Lung (tissue), 12 donors: Measurements from ENCODE around the gene NAGPA. TPM values are rescaled to one million over a fixed set of nuclear protein-coding genes. Genes with fewer than 3 reads are reported as not detected.

Experiments used
- ATAC-seq: fragments of 200-7000 bp; cut with Tn5 transposase; one replicate; pipeline ENCODE4 v1.9.1; 2020; ENCODE audit warnings: moderate number of reproducible peaks; ENCODE audit not compliant: insufficient read depth, low FRiP score
- DNase-seq, 3 donors: peaks; one replicate each; pipeline ENCODE4 v3.0.0-alpha.2; 2013 to 2017
- H3K27ac ChIP-seq, 2 donors: one replicate each; pipeline ENCODE4 v1.5.1; 2013; ENCODE audit warnings: mild to moderate bottlenecking in 2 of 2, moderate library complexity in 2 of 2, control low read depth in 1 of 2, inconsistent platforms in 1 of 2, low read depth in 1 of 2, low read length in 1 of 2
- H3K27me3 ChIP-seq, 3 donors: one replicate each; pipeline ENCODE4 v1.5.1; 2013; ENCODE audit warnings: low read length in 2 of 3; ENCODE audit not compliant: control insufficient read depth in 3 of 3, insufficient read depth in 3 of 3
- H3K36me3 ChIP-seq, 4 donors: one replicate each; pipeline ENCODE4 v1.5.1; 2013; ENCODE audit warnings: low read length in 4 of 4, mild to moderate bottlenecking in 1 of 4, moderate library complexity in 1 of 4; ENCODE audit not compliant: control insufficient read depth in 4 of 4, insufficient read depth in 4 of 4
- H3K4me1 ChIP-seq, 5 donors: one replicate each; pipeline ENCODE4 v1.5.1; 2013; ENCODE audit warnings: low read length in 5 of 5, mild to moderate bottlenecking in 2 of 5, moderate library complexity in 1 of 5; ENCODE audit not compliant: control insufficient read depth in 5 of 5, insufficient read depth in 5 of 5
- H3K4me3 ChIP-seq: one replicate; pipeline ENCODE4 v1.5.1; 2013; ENCODE audit warnings: mild to moderate bottlenecking, control low read depth, moderate library complexity
- H3K9ac ChIP-seq, 2 donors: one replicate each; pipeline ENCODE4 v1.5.1; 2013; ENCODE audit warnings: low read length in 2 of 2, control low read depth in 1 of 2; ENCODE audit not compliant: insufficient read depth in 1 of 2
- H3K9me3 ChIP-seq, 4 donors: one replicate each; pipeline ENCODE4 v1.5.1; 2013; ENCODE audit warnings: low read length in 3 of 4, mild to moderate bottlenecking in 1 of 4, moderate library complexity in 1 of 4; ENCODE audit not compliant: control insufficient read depth in 4 of 4, insufficient read depth in 3 of 4
- CTCF ChIP-seq: IDR thresholded peaks from 2 replicates; pipeline ENCODE4 v1.5.1; 2012; ENCODE audit warnings: mild to moderate bottlenecking; ENCODE audit errors: control extremely low read depth, extremely low read depth
- WGBS, 2 donors: extraction: QIAGEN DNeasy Blood & Tissue Kit; methylation state at CpG; one replicate each; pipeline ENCODE4 v1.1.7; 2013; 5-methylcytosine and 5-hydroxymethylcytosine counted together
- polyA plus RNA-seq, 2 donors: library from polyadenylated mRNA; stranded (reverse); fragments of 200-250 nt; gene quantifications; one replicate each; pipeline ENCODE4 v1.2.1, GENCODE V29; 2013
- total RNA-seq, 2 donors: library from RNA; depleted of rRNA in 1 of 2; stranded (reverse); fragments of >200 nt in 1 of 2; gene quantifications; one replicate each; pipeline ENCODE4 v1.2.1, GENCODE V29; 2014 to 2021
- donor health status: control.
- donor health status: control.
- donor health status: Bipolar disorder and iron deficiency.
- donor health status: healthy.
- donor health status: DM: yes; HTN: yes; CAD: no.

NAGPA gene
- total and polyA plus RNA-seq, 4 donors = 7.8 to 20.3 (median 12.5) TPM

GRCh38 chr16:5019775-5020174 is 14.0 kb downstream of the NAGPA start:
- no peaks in the 10 kb centered on the region for H3K27me3 ChIP-seq
- no peak for ATAC-seq
- 69 to 82% methylated on average over 6 of the region's 6 CpGs for WGBS, 2 donors
- no peak overlapping the region for H3K27ac ChIP-seq
- no peak for TF ChIP-seq CTCF
- H3K4me3 ChIP-seq = no peak overlapping the region
- H3K36me3 ChIP-seq = no peaks in the 10 kb centered on the region
- H3K4me1 ChIP-seq = no peaks in the 10 kb centered on the region
- H3K9me3 ChIP-seq = no peaks in the 10 kb centered on the region
- no peak overlapping the region for H3K9ac ChIP-seq
- no peak for DNase-seq

GRCh38 chr16:5018793-5019192 is 14.9 kb downstream of the NAGPA start:
- no peaks in the 10 kb centered on the region for H3K36me3 ChIP-seq
- no peak overlapping the region for H3K4me3 ChIP-seq
- H3K9ac ChIP-seq = no peak overlapping the region
- H3K27me3 ChIP-seq = no peaks in the 10 kb centered on the region
- H3K4me1 ChIP-seq = no peaks in the 10 kb centered on the region
- no peak overlapping the region for H3K27ac ChIP-seq
- no peak for ATAC-seq
- peak in 2 of 3 donors; percentile 44 to 68 for DNase-seq
- no peak for TF ChIP-seq CTCF
- H3K9me3 ChIP-seq = no peaks in the 10 kb centered on the region
- WGBS, 2 donors = 54 to 72% methylated on average over 9 of the region's 9 CpGs

- Histone ChIP-seq H3K9me3 (no peaks in the 10 kb centered on the region), H3K27me3 (no peaks in the 10 kb centered on the region), H3K9ac (no peak overlapping the region), H3K27ac (no peak overlapping the region), H3K4me1 (no peaks in the 10 kb centered on the region), H3K36me3 (no peaks in the 10 kb centered on the region), H3K4me3 (no peak overlapping the region)
- no peak for DNase-seq
- no peak for ATAC-seq
- WGBS, 2 donors = 91 to 94% methylated on average over 5 of the region's 5 CpGs
- no peak for TF ChIP-seq CTCF
Observed at GRCh38 chr16:5017678-5017969, 16.1 kb downstream of the NAGPA start.

- no peaks in the 10 kb centered on the region for H3K27me3 ChIP-seq
- no peaks in the 10 kb centered on the region for H3K4me1 ChIP-seq
- no peaks in the 10 kb centered on the region for H3K9me3 ChIP-seq
- TF ChIP-seq CTCF = no peak
- no peak overlapping the region for H3K27ac ChIP-seq
- H3K9ac ChIP-seq = no peak overlapping the region
- H3K4me3 ChIP-seq = no peak overlapping the region
- ATAC-seq (no peak), DNase-seq (no peak)
- no peaks in the 10 kb centered on the region for H3K36me3 ChIP-seq
- WGBS, 2 donors = 66 to 76% methylated on average over 6 of the region's 6 CpGs
Observed at GRCh38 chr16:5016967-5017677, 16.6 kb downstream of the NAGPA start.
